Camera-type eye (tissue), 1 donor: ENCODE data around the gene MAGEB18. TPM values are rescaled to one million over a fixed set of nuclear protein-coding genes. Genes with fewer than 3 reads are reported as not detected.

ENCODE experiments used
- total RNA-seq: library from RNA; depleted of rRNA; stranded (reverse); fragments of >200 nt; gene quantifications from one replicate; pipeline ENCODE4 v1.2.3, GENCODE V29; 2014

Gene MAGEB18
- not detected for total RNA-seq

DNA sequence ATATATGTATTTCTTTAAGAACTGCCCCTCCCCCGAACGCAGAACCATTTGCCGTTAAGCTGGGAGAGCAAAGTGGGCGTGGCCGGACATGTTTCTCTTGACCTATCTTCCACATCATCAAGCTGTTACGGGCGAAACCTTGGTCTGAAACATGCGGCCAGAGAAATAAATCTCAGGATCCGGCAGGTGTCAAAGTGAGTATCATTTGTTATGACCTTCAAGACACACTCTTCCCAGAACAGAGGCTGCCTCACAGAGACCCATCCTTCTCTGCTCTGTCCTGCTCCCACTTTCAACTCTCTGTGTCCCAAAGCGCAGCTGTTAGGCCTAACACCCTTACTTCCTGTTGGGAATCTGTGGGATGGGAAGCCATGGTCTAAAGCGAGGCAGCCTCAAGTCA is at the start of gene MAGEB18:
MAGEB18 (plus strand) TSS at position 70 of the 400 bp plus-strand sequence. CDS start 643 bp downstream, outside the sequence.

DNA sequence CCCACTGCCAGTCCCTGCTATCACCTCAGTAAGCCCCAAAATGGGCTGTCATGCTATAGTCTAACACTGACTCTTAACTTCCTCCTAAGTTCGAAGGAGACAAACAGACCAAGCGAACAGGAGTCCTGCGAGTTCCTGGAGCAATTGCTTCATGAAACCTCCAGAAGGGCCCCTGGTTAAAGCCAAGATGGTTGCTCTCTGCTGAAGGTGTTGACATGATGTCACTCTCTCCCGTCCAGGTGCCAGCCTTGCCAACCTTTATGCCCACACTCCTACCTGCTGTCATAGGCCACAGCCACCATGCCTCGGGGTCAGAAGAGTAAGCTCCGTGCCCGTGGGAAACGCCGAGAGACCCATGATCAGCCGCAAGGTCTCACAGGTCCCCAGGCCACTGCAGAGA is 22.2 kb downstream of the MAGEB18 start, which contains the start of gene MAGEB6B:
MAGEB6B (plus strand) TSS at position 301 of the 400 bp plus-strand sequence; CDS start at position 301, 0 bp downstream.

Other genes starting within 250 kb of the MAGEB18 start
- not detected for gene MAGEB6B, start 22.3 kb downstream of the MAGEB18 start, total RNA-seq
- gene MAGEB6, start 54.1 kb downstream of the MAGEB18 start, total RNA-seq, result not detected
- not detected for gene MAGEB5, start 77.8 kb downstream of the MAGEB18 start, total RNA-seq